NCI-H345 (cell line): ENCODE results near the gene CACNB4.

ENCODE experiments used
- DNase-seq: peaks from one replicate; lab custom pipeline; 2025; lab: John Stamatoyannopoulos, UW

CACNB4 gene

DNA sequence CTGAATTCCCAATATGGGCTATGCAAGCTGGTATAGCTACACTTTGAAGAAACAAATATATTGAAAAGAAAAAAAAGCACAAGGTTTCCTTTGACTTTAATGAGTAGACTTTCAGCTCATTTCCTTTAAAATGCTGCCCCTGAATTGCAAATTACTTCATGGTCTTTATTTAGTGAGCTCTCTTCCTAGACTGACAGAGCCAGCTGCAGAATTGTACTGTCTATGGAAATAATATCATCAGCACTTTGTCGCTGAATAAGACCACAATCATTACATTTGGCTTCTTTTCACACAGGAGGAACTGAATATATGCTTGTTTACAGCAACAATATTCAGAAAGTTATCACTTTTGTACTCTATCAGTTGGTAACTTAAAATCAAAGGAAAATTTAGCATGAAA lies 312.4 kb downstream of the CACNB4 start:
- no peak for DNase-seq

DNA sequence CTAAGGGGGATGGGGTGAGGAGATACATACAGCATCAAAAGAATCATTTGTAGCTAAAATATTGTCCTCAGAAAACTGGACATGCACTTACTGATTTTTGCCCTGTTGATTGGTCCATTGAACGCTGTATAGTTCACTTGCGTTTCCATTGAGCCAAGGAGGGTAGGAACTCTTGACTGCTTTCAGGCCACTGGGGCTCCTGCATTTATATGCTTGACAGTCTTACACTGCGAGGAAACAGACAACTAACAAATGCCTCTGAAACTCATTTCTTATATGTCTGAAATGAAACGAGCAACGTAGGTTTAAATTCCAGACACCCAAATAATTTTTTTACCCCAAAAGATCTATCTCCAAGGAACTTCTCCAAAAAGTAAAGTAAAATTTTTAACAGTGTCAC lies 312.8 kb downstream of the CACNB4 start:
- no peak for DNase-seq

DNA sequence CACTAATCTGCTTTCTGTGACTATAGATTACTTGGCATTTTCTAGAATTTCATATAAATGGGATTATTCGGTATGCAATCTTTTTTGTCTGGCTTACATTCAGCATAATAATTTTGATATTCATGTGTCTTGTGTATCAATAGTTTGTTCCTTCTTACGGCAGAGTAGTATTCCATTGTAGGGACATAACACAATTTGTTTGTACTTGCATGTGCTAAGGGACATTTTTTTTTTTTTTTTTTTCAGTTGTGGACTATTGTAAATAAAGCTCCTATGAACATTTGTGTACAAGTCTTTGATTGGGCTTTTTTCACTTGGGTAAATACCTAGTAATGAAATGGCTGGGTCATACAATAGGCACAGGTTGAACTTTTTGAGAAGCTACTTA lies 315.7 kb downstream of the CACNB4 start:
- DNase-seq = no peak
